Measurements from ENCODE around the gene SRL.

DNA sequence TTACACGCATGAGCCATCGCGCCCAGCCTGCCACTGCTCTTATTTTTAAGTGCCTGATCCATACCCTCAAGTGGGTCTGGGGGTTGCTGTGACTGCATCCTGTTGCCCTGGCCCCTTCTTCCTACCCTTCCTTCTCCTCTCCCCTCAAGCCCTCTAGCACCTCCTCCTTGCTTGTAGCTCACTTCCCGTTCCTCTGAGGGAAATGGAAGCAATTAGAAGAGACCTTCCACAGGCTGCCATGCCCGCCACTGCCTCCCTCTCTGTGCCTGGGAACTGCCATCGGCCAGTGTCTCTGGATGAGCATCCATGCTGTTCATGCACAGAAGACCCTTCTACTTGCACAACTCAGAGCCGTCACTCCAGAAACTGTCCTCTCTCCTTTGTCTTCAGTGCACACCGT lies 41.6 kb upstream of the SRL start:
- no peak for TF ChIP-seq CTCF (CRISPR knock-in tag; IDR thresholded peaks at IDR 0.05)
- TF ChIP-seq CREM (IDR thresholded peaks at IDR 0.05), result no peak
- TF ChIP-seq CREM (CRISPR knock-in tag; IDR thresholded peaks at IDR 0.05), result no peak
- no peak for TF ChIP-seq NR2F1 (CRISPR knock-in tag; IDR thresholded peaks at IDR 0.05)
- no peak for TF ChIP-seq SUZ12 (IDR thresholded peaks at IDR 0.05; ENCODE audit: low read depth, low read length)
- TF ChIP-seq XRCC5 (optimal IDR thresholded peaks at IDR 0.05; ENCODE audit: low read length), result no peak
- TF ChIP-seq ZNF558 (CRISPR knock-in tag; IDR thresholded peaks at IDR 0.05; ENCODE audit: borderline replicate concordance), result no peak
- no peak for TF ChIP-seq NFYB (CRISPR knock-in tag; IDR thresholded peaks at IDR 0.05)
- TF ChIP-seq RNF2 (conservative IDR thresholded peaks at IDR 0.05; ENCODE audit: low read depth), result no peak
- TF ChIP-seq, protein P1, sequence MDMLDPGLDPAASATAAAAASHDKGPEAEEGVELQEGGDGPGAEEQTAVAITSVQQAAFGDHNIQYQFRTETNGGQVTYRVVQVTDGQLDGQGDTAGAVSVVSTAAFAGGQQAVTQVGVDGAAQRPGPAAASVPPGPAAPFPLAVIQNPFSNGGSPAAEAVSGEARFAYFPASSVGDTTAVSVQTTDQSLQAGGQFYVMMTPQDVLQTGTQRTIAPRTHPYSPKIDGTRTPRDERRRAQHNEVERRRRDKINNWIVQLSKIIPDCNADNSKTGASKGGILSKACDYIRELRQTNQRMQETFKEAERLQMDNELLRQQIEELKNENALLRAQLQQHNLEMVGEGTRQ (IDR thresholded peaks at IDR 0.05; ENCODE audit: low read depth, low read length), result no peak
- TF ChIP-seq, protein P1 (CRISPR knock-in tag; IDR thresholded peaks at IDR 0.05; ENCODE audit: borderline replicate concordance), result no peak
- no peak for TF ChIP-seq TAF1 (CRISPR knock-in tag; IDR thresholded peaks at IDR 0.05)

Data from HepG2 (cell line).